HG03025 (cell line): Measurements from ENCODE around the gene AK8.
"Not testable (repeated sequence)": the region's sequence is repeated elsewhere in the genome, so short reads cannot be mapped to it uniquely, and the experiment has no call there.

Experiments used
- ATAC-seq: cut with Tn5 transposase; IDR thresholded peaks from one replicate; pipeline ENCODE4 v1.9.1; 2021; ENCODE audit warnings: mild to moderate bottlenecking, moderate library complexity; ENCODE audit not compliant: unreplicated experiment, low FRiP score

The AK8 gene

GRCh38 chr9:132726576-132727130 is 151.4 kb downstream of the AK8 start:
- ATAC-seq, result no peak

- no peak for ATAC-seq
Measured at GRCh38 chr9:132725306-132725705, 152.8 kb downstream of the AK8 start.

GRCh38 chr9:132723809-132724208 is 154.3 kb downstream of the AK8 start:
- ATAC-seq, result no peak

GRCh38 chr9:132722564-132723065 is 155.5 kb downstream of the AK8 start:
- no peak for ATAC-seq

GRCh38 chr9:132721661-132722060 is 156.4 kb downstream of the AK8 start:
- no peak for ATAC-seq

- ATAC-seq, result not testable (repeated sequence)
Measured at GRCh38 chr9:132718381-132718928, 159.6 kb downstream of the AK8 start.

GRCh38 chr9:132717326-132717945 is 160.6 kb downstream of the AK8 start:
- no peak for ATAC-seq

- no peak for ATAC-seq
Measured at GRCh38 chr9:132716007-132716406, 162.1 kb downstream of the AK8 start.

- ATAC-seq, result no peak
Measured at GRCh38 chr9:132712753-132713152, 165.3 kb downstream of the AK8 start.

- no peak for ATAC-seq
Measured at GRCh38 chr9:132711846-132712245, 166.2 kb downstream of the AK8 start.

GRCh38 chr9:132711152-132711551 is 166.9 kb downstream of the AK8 start:
- not testable (repeated sequence) for ATAC-seq

- ATAC-seq, result no peak
Measured at GRCh38 chr9:132710333-132710732, 167.8 kb downstream of the AK8 start.

GRCh38 chr9:132708769-132709430 is 169.2 kb downstream of the AK8 start:
- no peak for ATAC-seq

- ATAC-seq, result no peak
Measured at GRCh38 chr9:132708239-132708638, 169.8 kb downstream of the AK8 start.

- ATAC-seq, result no peak
Measured at GRCh38 chr9:132703336-132703735, 174.7 kb downstream of the AK8 start.

- ATAC-seq, result no peak
Measured at GRCh38 chr9:132702254-132702653, 175.8 kb downstream of the AK8 start.

- no peak for ATAC-seq
Measured at GRCh38 chr9:132699956-132700355, 178.1 kb downstream of the AK8 start.

- no peak for ATAC-seq
Measured at GRCh38 chr9:132698989-132699388, 179.1 kb downstream of the AK8 start.

- no peak for ATAC-seq
Measured at GRCh38 chr9:132697230-132697629, 180.9 kb downstream of the AK8 start.

GRCh38 chr9:132694144-132694543 is 183.9 kb downstream of the AK8 start:
- no peak for ATAC-seq

- no peak for ATAC-seq
Measured at GRCh38 chr9:132690696-132691095, 187.4 kb downstream of the AK8 start.

GRCh38 chr9:132683873-132684272 is 194.2 kb downstream of the AK8 start:
- ATAC-seq, result no peak
